CD4-positive, alpha-beta T cell (primary cell): ENCODE results near the gene LIN37. TPM values are rescaled to one million over a fixed set of nuclear protein-coding genes. Genes with fewer than 3 reads are reported as not detected.

Experiments used
- ATAC-seq: fragments of 200-7000 bp; cut with Tn5 transposase; one replicate; pipeline ENCODE4 v1.10.0; 2022; ENCODE audit warnings: mild to moderate bottlenecking; ENCODE audit not compliant: poor library complexity
- CTCF ChIA-PET: fragments of 350-600 bp; sonication (Branson Sonifier 250); formaldehyde crosslinking; loops from one replicate; lab custom pipeline; 2021; ENCODE audit warnings: antibody characterized with exemption, inconsistent platforms; lab: Charles Lee
- POLR2A ChIA-PET: fragments of 350-600 bp; sonication (Branson Sonifier 250); formaldehyde crosslinking; loops from one replicate; lab custom pipeline; 2021; ENCODE audit warnings: antibody characterized with exemption, inconsistent platforms; lab: Charles Lee
- DNase-seq, 14 experiments: peaks; one replicate each; pipeline ENCODE4 v3.0.0-alpha.2; 2013 to 2020; ENCODE audit warnings: mixed read lengths in 2 of 14
- H3K27ac ChIP-seq, 2 donors: one replicate each; pipeline versions ENCODE4 v1.5.1 to v1.7.0; 2013; ENCODE audit warnings: low read length in 2 of 2, low read depth in 1 of 2, mild to moderate bottlenecking in 1 of 2
- H3K27me3 ChIP-seq, 2 experiments: 1 replicate in 1 of 2; 2 replicates in 1 of 2; pipeline versions ENCODE4 v1.6.1 to v1.7.0; 2013; ENCODE audit warnings: low read length in 2 of 2, control low read depth in 1 of 2, mild to moderate bottlenecking in 1 of 2, moderate library complexity in 1 of 2; ENCODE audit not compliant: insufficient read depth in 2 of 2, control insufficient read depth in 1 of 2
- H3K36me3 ChIP-seq: one replicate; pipeline ENCODE4 v1.6.1; 2013; ENCODE audit warnings: low read length, control low read depth; ENCODE audit not compliant: insufficient read depth
- H3K4me1 ChIP-seq: one replicate; pipeline ENCODE4 v1.6.1; 2013; ENCODE audit warnings: low read length, control low read depth; ENCODE audit not compliant: insufficient read depth
- H3K4me3 ChIP-seq: one replicate; pipeline ENCODE4 v1.5.1; 2013; ENCODE audit warnings: mild to moderate bottlenecking, low read length, moderate library complexity
- H3K9me3 ChIP-seq, 2 experiments: 1 replicate in 1 of 2; 2 replicates in 1 of 2; pipeline versions ENCODE4 v1.6.1 to v1.7.0; 2013; ENCODE audit warnings: low read length in 2 of 2, mild to moderate bottlenecking in 2 of 2, control low read depth in 1 of 2, moderate library complexity in 1 of 2; ENCODE audit not compliant: control insufficient read depth in 1 of 2, insufficient read depth in 1 of 2
- H3K27ac Mint-ChIP-seq: one replicate; pipeline ENCODE4 v1.8.0; 2020; ENCODE audit warnings: mixed read lengths
- H3K27me3 Mint-ChIP-seq: one replicate; pipeline ENCODE4 v1.8.0; 2021; ENCODE audit warnings: mixed read lengths
- H3K36me3 Mint-ChIP-seq: one replicate; pipeline ENCODE4 v1.8.0; 2021; ENCODE audit warnings: low read depth, mixed read lengths
- H3K4me1 Mint-ChIP-seq: one replicate; pipeline ENCODE4 v1.8.0; 2021; ENCODE audit warnings: low read depth, mixed read lengths
- H3K4me3 Mint-ChIP-seq: one replicate; pipeline ENCODE4 v1.8.0; 2020; ENCODE audit warnings: mild to moderate bottlenecking, mixed read lengths
- H3K9me3 Mint-ChIP-seq: one replicate; pipeline ENCODE4 v1.8.0; 2020; ENCODE audit warnings: mixed read lengths
- CTCF ChIP-seq: fragments of 200-600 bp; IDR thresholded peaks from one replicate; pipeline ENCODE4 v1.8.0; 2022; ENCODE audit warnings: antibody characterized with exemption, mild to moderate bottlenecking
- intact Hi-C, 2 experiments: fragments of 100-400 bp; cut with DNase I in 1 of 2; cut with micrococcal nuclease in 1 of 2; formaldehyde crosslinking; loops; one replicate each; pipeline versions ENCODE4 v1.15.1 to v1.9.0; 2023 to 2025; cut with DNase I, micrococcal nuclease
- total RNA-seq, 174 experiments: library from RNA in 2 of 174; stranded (reverse) in 2 of 174; gene quantifications; one replicate each; pipeline ENCODE4 v1.2.3 and lab custom pipeline; 2021 to 2026

Gene LIN37
- total RNA-seq, 2 experiments from 2014 or later: 4.8 to 6.0 TPM

GRCh38 chr19:35715355-35715809 is 33.0 kb upstream of the LIN37 start:
- H3K27ac Mint-ChIP-seq: peak overlapping the region; percentile 89
- no peaks in the 10 kb centered on the region for H3K27me3 Mint-ChIP-seq
- intact Hi-C loops: loop anchor here (5.0 to 10.0 kb wide), 3 partner anchors 42 to 451 kb away; partner anchors contain the start of genes COX6B1 (in 1 of the 2), HSPB6 (in 1 of the 2), PROSER3 (in 1 of the 2) and USF2 (in 1 of the 2)
- Histone ChIP-seq H3K27me3 (no peaks in the 10 kb centered on the region), H3K9me3 (no peaks in the 10 kb centered on the region), H3K4me3 (peak overlapping the region; percentile 96), H3K4me1 (peaks cover 87% of the 10 kb centered on the region), H3K27ac (no peak overlapping the region), H3K36me3 (peaks cover 9% of the 10 kb centered on the region)
- peak overlapping the region; percentile 93 for H3K4me3 Mint-ChIP-seq
- H3K36me3 Mint-ChIP-seq: peaks cover 20% of the 10 kb centered on the region
- peak in 1 of 14 experiments; percentile 31 for DNase-seq
- ChIA-PET CTCF (interaction anchor here (1.0 kb wide), 2 partner anchors 21 to 33 kb away, joined by 3 to 4 read pairs; partner anchors contain the start of gene LIN37), POLR2A (interaction anchor here (0.6 to 6.3 kb wide), 5 partner anchors 13 to 462 kb away, joined by 3 to 63 read pairs (median 3); partner anchors contain the start of gene U2AF1L4)
- no peak for ATAC-seq
- H3K4me1 Mint-ChIP-seq: peaks cover 77% of the 10 kb centered on the region
- no peaks in the 10 kb centered on the region for H3K9me3 Mint-ChIP-seq
- TF ChIP-seq CTCF: no peak

- DNase-seq: peak in 3 of 14 experiments; percentile 24 to 54 (median 50)
- intact Hi-C loops: loop anchor here (1.0 to 10.0 kb wide), 7 partner anchors 22 to 451 kb away; partner anchors contain the start of genes COX6B1 (in 1 of the 2), HSPB6 (in 1 of the 2), PROSER3 (in 1 of the 2) and PSENEN (in 1 of the 2)
- H3K27me3 Mint-ChIP-seq: no peaks in the 10 kb centered on the region
- ATAC-seq: no peak
- TF ChIP-seq CTCF: no peak
- peaks cover 70% of the 10 kb centered on the region for H3K4me1 Mint-ChIP-seq
- peak overlapping the region; percentile 93 for H3K4me3 Mint-ChIP-seq
- Histone ChIP-seq H3K9me3 (no peaks in the 10 kb centered on the region), H3K36me3 (peaks cover 15% of the 10 kb centered on the region), H3K4me3 (peak overlapping the region; percentile 96), H3K4me1 (peaks cover 79% of the 10 kb centered on the region), H3K27me3 (no peaks in the 10 kb centered on the region), H3K27ac (peak overlapping the region; percentile 73 to 76)
- H3K9me3 Mint-ChIP-seq: no peaks in the 10 kb centered on the region
- peak overlapping the region; percentile 89 for H3K27ac Mint-ChIP-seq
- H3K36me3 Mint-ChIP-seq: peaks cover 26% of the 10 kb centered on the region
- CTCF ChIA-PET: interaction anchor here (0.6 to 1.0 kb wide), 4 partner anchors 22 to 214 kb away, joined by 3 to 4 read pairs (median 4); partner anchors contain the start of gene LIN37
- POLR2A ChIA-PET: interaction anchor here (0.6 to 6.3 kb wide), 4 partner anchors 14 to 461 kb away, joined by 3 to 63 read pairs (median 3); no protein-coding TSS in a partner anchor
Observed at GRCh38 chr19:35715981-35716800, 32.2 kb upstream of the LIN37 start.
